DMS79 (cell line): ENCODE results near the gene MRPL14.
"Not testable (repeated sequence)": the region's sequence is repeated elsewhere in the genome, so short reads cannot be mapped to it uniquely, and the experiment has no call there.

Experiments used
- DNase-seq: peaks from one replicate; lab custom pipeline; 2025; lab: John Stamatoyannopoulos, UW

Gene MRPL14

DNA sequence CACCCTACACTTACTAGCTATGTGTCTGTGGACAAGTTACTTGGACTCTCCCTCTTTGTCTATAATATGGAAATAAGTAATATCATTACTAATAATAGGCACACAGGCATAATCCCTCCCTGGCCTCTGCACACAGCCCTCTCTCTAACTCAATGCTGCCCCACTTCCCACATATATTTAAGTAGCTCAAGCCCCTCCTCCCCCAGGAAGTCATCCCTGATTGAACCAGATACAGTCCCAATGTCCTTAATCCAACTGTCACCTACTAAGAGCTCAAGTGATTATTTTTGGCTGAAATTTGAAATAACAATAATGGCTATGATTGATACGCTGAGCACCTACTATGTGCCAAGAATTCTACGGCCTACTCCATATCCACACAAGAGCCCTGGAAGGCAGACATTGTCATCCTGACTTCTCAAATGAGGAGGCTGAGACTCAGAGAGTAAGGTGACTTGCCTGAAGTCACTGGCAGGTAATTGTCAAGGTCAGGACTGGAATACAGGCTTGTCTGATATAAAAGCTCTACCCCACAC, 29.4 kb downstream of the MRPL14 start:
- DNase-seq = no peak

DNA sequence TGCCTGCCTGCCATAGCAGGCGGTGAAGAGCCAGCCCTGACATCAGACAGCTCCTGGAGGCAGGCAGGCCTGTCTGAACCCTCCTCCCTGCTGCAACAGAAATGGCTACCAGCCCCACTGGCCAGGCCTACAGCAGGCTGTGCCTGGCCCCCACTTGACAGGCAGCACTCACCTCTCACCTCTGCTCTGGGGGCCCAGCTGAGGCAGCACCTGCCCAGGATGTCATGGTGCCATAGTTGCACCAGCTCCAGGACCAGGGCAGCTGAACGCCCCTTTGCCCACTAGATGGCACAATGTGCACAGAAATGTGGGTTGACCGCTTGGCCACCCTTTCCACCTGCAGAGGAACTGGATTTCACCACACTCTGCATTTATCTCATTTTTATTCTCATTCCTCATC, 30.6 kb downstream of the MRPL14 start:
- peak; percentile 18 for DNase-seq

DNA sequence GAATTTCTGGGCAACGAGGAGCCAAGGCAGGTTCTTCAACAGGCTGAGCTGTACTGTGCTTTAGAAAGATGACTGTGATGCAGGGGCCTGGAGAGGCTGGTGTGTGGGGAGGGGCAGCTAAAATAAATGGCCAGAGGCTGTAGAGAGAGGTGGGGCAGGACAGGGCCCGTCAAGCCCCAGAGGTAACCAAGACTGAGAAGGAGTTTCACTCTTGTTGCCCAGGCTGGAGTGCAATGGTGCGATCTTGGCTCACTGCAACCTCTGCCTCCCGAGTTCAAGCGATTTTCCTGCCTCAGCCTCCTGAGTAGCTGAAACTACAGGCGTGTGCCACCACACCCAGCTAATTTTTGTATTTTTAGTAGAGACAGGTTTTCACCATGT, 32.0 kb downstream of the MRPL14 start:
- DNase-seq = not testable (repeated sequence)

DNA sequence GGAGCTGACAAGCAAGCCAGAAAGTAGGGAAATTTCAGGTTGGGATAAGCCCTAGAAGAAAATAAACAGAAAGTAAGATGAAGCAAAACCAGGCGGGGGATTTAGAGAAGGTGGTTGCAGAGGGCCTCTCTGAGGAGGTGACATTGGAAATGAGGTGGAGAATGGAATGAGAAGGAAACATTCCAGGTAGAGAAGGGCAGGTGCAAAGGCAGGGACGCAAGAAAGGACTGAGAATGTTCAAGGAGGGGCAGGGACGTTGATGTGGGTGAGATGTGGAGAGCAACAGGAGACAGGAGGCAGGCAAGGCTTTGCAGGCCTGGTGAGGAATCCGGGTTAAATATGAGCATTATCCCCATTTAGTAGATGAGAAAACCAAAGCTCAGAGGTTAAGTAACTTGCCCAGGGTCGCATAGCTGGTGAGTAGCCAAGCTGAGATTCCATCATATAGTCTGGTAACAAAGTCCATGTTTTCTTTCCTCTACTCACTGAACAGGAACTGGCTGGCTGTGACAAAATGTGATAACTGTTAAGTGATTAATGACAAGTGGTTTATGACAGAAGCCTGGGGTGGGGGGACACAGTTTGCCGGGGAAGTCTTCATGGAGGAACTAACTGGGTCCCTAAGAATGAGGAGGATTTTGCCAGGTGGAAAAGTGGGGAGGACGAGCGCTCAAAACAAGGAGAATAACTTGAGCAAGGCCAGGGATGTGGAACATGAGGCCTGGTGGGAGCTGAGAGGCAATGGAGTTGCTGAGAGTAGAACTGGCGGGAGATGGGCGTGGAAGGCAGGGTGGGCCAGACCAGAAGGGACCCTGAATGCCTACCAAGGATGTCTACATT, 32.6 kb downstream of the MRPL14 start:
- DNase-seq = no peak

DNA sequence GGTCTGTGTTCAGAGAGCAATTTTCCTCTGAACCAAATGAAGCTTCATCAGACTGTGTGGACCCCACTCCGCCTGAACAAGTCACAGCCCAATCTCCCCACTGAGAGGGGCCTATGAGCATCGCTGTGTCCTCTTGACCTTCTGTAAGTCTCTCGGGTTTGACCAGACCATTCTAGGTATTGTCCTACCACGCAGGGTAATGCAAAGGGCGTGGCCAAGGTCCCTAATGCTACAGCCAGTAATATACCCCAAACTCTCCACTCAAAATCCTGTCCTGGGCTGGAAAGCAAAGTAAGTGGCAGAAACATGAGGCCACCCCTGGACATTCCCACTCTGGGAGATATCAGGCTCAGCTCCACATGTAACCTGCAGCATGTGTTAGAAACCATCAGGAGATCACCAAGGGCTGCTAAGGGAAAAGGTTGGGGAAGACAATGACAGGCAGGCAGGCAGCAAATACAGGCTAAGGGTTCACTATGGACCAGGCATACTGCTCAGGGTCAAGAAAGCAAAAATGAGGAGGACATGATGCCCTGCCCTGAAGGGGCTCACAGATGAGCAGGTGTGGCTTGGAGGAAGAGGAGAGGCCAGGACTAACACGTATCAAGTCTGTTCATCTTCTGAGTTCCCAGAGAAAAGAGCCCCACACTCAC, 33.4 kb downstream of the MRPL14 start:
- no peak for DNase-seq

DNA sequence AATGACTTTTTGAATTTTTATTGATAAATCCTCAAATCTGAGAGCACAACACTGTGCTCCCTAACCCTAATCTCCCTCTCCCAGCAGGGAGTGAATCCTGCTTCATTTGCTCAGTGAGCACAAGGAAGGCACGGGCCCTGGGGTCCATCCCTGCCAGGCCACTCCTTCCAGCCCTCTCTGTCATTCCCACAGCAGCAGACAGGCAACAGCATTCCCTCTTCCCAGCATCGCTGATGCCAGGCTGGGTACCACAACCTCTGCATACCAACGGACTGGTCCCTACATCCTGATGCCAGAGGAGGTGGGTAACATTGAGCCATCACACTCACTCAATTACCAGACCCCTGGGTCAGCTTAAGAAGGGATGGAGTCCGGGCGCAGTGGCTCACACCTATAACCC, 34.2 kb downstream of the MRPL14 start:
- DNase-seq = no peak

DNA sequence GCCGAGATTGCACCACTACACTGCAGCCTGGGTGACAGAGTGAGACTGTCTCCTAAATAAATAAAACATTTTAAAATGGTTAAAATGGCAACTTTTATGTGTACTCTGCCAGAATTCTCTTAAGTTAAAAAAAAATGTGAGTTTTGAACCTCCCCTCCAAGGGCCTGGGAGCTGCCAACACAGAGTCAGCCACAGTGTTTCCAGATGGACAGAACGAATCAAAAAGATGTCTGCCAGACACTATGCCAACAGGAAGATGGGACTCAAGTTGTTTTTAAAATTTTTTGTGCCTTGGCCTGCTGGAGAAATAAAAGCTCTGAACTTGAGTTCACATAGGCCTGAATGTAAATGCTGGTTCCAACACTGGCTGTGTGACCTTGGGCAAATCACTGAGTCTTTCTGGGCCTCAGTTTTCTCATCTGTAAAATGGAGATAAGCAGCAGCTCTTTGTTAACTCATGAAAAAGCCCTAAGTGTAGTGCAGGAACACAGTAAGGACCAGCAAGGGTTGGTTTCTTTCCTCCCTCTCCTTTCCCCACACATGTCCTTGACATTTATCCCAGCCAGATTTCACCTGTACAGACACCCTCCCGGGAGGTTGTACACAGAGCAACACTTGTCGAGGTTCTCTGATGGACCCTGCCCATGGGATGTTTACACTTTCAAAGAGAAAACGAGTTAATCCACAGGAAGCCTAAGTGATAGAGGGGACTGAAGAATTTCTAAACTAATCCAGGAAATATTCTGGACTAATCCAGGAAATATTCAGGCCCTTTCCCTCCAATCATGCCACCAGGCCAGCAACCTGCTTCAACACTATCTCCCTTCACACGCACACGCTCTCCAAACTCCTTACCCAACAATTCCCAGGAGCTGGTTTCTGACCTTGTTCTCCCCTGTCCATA, 35.0 kb downstream of the MRPL14 start:
- no peak for DNase-seq

DNA sequence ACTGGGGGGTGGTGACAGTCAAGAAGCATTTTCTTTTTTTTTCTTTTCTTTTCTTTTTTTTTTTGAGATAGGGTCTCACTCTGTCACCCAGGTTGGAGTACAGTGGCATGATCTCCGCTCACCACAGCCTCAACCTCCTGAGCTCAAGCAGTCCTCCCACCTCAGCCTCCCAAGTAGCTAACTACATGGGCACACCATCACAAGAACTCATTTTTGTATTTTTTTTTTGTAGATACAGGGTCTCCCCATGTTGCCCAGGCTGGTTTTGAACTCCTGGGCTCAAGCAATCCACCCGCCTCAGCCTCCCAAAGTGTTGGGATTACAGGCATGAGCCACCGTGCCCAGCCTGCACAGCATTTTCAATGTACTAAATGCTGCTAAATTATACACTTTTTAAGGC, 35.9 kb downstream of the MRPL14 start:
- DNase-seq = not testable (repeated sequence)

DNA sequence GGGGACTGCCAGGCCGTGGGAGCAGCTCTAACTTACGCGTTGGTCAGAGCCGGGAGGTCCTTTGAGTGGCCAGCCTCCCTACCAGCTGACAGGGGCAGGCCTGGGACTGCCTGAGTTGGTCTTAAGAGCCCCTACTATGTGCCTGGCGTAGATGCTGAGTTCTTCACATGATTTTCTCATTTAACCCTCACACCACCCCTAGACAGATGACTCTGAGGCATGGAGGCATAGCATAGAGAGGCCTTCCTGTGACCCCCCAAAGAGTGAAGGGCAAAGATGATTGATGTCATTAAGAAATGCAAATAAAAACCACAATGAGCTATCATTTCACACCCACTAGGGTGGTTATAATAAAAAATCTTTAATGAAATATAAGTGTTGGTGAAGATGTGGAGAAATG, 36.8 kb downstream of the MRPL14 start:
- no peak for DNase-seq

DNA sequence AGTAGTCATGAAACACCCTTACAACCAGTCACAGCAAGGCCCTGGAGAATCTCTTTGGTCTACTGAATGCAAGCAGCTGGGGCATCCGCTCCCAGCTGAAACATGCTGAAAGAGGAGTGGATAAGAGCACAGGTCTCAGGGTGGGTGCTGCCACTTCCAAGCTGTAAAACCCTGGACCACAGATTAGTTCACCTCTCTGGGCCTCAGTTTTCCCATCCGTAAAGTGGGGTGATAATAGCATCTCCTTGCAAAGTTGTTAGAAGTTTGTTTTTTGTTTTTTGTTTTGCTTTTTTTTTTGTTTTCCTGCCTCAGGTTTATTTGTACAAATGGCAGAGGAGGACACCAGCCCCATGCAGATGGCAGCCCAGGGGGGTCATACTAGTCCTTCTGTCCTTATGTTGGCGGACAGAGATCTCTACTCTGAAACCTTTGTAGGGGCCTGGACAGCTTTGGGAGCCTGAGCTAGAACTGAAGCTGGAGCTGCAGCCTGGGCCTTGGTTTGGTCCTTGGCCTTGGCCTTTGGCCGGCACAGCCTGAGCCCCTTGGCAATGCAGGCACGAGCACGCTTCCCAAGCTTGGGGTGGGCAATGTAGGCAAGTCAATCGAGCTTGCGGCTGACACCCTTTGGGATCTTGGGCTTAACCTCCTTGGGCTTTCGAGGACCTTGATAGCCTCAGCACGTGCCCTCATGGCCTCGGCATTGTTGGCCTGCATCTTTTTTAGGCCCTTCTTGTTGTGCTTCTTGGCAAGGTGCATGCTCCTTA, 38.2 kb downstream of the MRPL14 start:
- DNase-seq = no peak

DNA sequence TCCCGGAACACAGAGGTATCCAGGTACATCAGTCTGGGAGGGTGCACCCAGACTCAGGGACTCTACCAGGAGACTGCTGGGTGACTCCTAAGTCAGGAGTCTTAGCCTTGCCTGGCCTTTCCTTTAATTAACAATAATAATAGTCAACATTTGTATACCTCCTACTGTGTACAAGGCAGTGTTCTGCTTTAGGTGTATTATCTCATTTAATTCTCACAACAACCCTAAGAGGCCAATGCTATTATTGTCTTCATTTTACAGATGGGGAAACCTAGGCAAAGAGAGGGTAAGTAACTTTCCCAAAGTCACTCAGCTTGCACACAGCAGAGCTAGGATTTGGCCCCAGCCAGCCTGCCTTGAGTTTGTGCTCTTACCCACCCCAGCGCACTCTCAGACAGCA, 39.6 kb downstream of the MRPL14 start:
- no peak for DNase-seq

DNA sequence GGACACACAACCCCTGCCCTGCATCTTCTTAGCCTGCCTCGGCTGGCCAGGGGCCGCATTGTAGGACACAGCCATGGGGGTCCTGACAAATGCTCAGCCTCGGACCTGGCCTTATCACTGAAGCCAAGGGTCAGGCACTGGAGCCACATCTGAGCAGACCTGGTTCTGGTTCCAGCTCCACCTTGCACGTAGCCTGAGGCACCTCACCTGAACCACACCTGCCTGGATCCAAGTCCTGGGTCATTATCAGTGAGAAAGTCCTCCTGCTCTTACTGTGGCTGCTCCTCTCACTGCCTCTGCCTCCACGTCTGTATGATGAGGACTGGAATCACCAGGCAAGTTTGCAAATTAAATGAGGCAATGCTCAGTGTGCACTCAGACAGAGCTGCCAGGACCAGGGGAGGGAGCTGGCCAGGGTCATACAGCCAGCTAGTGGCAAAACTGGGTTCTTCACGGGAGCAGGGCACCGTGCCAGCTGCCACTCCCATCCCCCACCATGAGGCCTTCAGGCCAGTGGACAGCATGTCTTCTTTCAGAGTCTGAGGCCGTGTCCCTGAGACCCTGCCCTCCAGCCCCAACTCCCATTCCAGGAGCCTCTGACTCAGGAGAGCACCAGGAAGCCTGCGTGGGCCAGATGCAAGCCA, 40.2 kb downstream of the MRPL14 start:
- DNase-seq = no peak

DNA sequence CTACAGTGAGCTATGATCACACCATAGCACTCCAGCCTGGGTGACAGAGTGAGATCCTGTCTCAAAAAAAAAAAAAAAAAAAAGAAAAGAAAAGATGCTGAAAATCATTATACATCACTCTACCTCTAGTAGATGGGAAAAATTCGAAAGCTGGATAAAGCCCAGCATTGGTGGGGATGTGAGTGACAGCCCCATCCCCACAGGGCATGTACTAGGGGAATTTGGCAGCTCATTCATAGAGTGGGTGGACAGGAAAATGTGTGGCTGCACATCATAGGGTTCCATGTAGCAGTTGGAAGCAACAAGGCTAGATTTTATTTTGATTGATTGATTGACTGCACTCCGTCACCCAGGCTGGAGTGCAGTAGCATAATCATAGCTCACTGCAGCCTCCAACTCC, 42.0 kb downstream of the MRPL14 start:
- DNase-seq = no peak

DNA sequence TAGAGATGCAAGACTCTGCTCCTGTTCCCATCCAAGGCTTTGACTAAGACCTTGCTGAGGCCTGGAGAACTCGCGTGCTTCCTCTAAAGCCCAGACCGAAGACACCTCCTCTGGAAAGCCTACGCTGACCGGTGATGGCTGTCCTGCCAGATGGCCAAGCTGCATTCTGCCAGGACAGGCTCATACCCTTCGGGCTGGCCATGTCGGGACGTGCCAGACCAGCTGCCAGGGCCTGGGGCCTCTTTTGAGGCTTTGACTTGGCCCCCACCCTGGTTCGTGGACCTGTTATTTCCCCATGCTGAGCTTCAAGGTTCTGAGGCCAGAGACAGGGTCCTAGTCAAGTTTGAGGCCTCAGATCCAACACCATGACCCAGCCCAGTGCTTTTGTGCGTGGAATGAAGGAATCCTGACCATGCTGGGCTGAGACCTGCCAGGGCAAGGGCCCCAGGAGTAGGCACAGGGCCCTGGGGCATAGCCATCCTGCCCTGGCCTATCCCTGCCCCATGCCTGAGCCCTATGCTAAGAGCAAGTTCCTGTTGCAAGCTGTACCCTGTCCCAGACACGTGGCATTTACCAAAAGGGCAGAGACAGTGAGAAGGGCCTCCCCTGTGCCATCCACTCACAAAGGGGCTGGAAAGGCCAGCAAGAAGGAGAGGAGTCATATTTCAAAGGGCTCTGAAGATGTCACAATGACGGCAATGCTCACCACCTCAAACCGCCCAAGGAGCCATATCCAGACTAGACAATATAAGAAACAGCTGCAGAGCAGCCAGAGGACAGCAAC, 42.8 kb downstream of the MRPL14 start:
- DNase-seq = no peak

DNA sequence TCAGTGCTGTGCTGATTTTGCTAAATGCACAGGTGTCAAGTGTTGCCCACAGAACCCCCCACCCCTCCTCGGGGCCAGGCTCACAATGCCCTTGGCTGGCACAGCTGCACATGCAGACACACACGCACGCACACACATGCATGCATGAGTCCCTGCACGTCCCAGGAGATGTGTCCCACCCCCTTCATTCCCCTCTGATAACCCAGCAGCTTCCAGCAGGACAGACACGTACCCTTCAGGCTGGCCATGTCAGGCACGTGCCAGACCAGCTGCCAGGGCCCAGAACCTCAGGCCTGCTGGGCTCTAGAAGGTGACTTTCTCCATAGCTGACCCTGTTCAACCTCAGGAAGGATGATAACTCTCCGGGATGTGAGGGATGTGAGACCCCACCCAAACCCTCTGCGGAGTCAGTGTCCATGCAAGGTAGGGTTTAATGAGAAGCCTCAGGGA, 44.4 kb downstream of the MRPL14 start:
- no peak for DNase-seq

DNA sequence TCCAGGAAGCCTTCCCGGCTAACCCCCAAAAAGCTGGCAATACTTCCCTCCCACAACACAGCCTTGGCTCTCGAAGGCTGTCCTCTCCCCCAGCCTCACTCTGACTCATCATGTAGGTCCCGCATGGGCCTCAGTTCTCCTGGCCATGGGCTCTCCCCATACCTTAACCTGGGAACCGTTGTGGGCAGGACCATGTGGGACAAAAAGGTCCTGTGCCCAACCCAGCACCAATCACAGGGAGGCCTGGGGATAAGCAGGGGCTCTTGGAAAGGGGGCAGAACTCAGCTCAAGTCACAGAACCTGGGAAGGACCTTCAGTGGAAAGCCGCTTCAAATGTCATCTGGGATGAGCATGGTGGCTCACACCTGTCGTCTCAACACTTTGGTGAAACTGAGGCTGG, 45.5 kb downstream of the MRPL14 start:
- DNase-seq = no peak

DNA sequence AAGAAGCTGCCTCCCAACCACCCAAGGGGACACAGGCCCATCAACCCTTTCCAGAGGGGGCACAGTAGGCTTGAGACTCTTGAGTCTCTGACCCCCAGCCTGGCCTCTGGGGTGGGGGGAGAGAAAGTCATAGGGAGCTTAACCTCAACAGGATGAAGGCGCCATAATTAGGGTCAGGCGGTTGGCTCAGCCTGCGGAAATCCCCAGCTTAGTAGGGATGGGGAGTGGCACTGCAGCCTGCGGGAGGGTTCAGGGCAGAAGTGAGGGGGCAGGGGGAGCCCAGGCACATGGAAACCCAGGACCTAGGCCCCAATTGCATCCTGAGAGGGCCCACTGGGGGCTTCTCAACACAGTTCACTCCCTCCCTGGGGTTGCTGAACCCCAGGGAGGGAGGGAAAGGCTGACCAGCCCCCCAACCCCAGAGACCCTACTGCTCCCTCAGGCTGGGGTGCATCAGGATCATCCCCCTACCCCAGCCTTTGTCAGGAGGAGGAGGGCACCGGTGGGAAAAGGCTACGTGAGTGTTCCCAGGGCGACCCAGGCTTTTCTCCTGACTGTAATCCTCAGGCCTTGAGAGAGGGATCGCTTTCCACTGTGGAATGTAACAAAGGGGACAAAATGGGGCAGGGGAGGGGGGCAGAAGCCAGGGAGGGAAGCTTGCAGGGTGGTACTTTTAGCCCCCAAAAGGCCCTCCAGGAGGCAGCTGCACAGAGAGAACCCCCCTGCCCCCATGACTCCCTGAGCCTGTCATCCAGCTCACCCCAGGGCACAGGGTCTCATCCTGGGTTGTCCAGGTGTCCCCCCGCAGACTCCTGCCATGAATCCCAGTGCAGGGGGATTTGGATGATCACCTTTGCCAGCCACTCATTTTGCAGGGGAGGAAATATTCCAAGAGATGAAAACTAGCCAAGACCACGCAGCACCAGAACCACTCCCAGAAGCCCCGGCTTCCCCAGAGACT, 46.4 kb downstream of the MRPL14 start:
- no peak for DNase-seq

DNA sequence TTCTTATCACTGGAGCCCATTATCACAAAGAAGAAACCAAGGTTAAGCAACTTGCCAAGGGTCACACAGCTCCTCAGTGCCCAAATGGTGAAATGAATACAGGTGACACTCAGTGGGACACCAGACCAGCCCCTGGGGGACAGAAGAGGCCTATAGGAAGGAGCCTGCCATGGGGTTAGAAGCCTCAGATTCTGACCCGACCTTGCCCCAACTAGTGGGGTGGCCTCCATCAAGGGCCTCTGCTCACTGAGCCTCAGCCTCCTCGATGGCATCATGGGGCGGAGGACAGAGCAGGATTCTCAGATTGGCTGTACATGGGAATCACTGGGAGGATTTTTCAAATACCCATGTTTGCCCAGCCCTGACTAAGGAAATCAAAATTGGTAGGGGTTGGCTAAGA, 47.6 kb downstream of the MRPL14 start:
- DNase-seq = no peak
